ENCODE results near the gene GHRH. TPM values are rescaled to one million over a fixed set of nuclear protein-coding genes. Genes with fewer than 3 reads are reported as not detected.

Gene GHRH
- total RNA-seq, 1 experiment from 2014 or later, result not detected

DNA sequence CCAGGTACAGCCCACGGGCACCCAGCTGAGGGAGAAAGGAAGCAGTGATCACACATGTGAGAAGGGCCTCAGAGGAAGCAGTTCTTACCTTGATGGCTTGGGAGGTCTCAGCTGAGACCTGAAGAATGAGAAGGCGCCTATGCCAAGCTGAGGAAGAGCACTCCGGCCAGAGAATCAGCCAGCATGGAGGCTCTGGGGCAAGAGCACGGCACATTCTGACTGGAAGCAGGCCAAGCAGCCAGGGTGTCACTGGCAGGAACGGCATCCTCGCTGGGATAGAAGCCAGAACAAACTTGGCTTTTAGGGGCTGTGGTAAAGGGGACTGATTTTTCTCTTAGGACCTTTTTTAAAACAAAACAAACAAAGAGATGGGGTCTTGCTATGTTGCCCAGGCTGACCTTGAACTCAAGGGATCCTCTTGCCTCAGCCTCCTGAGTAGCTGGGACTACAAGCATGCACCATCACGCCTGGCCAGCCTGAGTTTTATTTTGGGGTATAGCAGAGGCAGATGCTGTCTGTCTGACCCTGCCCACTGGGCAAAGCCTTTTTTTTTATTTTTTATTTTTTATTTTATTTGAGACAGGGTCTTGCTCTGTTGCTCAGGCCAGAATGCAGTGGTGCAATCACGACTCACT, 17.6 kb downstream of the GHRH start:
- no peaks in the 10 kb centered on the region for H3K9me3 ChIP-seq (ENCODE audit: control insufficient read depth in 1 of 2, insufficient read depth in 1 of 2, low read depth in 1 of 2, low read length in 2 of 2)
- no peaks in the 10 kb centered on the region for H3K9me2 ChIP-seq (ENCODE audit: insufficient read depth)
- H3K27ac ChIP-seq (ENCODE audit: low read depth, low read length), result no peak overlapping the region
- no TSS peak for BruUV-seq (replicated peaks)
- no peak for ATAC-seq
- no peak overlapping the region for H3K4me2 ChIP-seq (ENCODE audit: low read length)
- H3K4me3 ChIP-seq (replicated peaks in 1 of 2; ENCODE audit: low read depth in 1 of 2, low read length in 2 of 2), result no peak overlapping the region
- H4K20me1 ChIP-seq (ENCODE audit: insufficient read depth), result no peaks in the 10 kb centered on the region
- no peak overlapping the region for H2AFZ ChIP-seq (ENCODE audit: low read depth, low read length, poor library complexity, severe bottlenecking)
- H3K27me3 ChIP-seq (ENCODE audit: insufficient read depth, low read length), result no peaks in the 10 kb centered on the region
- H3K79me2 ChIP-seq (ENCODE audit: insufficient read depth, low read length), result no peaks in the 10 kb centered on the region
- TF ChIP-seq, protein P1, sequence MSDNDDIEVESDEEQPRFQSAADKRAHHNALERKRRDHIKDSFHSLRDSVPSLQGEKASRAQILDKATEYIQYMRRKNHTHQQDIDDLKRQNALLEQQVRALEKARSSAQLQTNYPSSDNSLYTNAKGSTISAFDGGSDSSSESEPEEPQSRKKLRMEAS (IDR thresholded peaks at IDR 0.05), result no peak
- TF ChIP-seq JUND (IDR thresholded peaks at IDR 0.05) (no peak), SIN3A (IDR thresholded peaks at IDR 0.05; ENCODE audit: low read depth) (no peak), EZH2phosphoT487 (IDR thresholded peaks at IDR 0.05; ENCODE audit: borderline replicate concordance) (no peak), FOSL1 (IDR thresholded peaks at IDR 0.05; ENCODE audit: low read depth) (no peak), TCF7L2 (IDR thresholded peaks at IDR 0.05; ENCODE audit: borderline replicate concordance, extremely low read depth, insufficient read depth, insufficient read length) (no peak), ELF1 (IDR thresholded peaks at IDR 0.05; ENCODE audit: borderline replicate concordance, low read depth) (no peak), POLR2AphosphoS5 (IDR thresholded peaks at IDR 0.05; ENCODE audit: low read depth, low read length) (no peak), SP1 (IDR thresholded peaks at IDR 0.05; ENCODE audit: low read depth) (no peak)
- TF ChIP-seq, protein P2, sequence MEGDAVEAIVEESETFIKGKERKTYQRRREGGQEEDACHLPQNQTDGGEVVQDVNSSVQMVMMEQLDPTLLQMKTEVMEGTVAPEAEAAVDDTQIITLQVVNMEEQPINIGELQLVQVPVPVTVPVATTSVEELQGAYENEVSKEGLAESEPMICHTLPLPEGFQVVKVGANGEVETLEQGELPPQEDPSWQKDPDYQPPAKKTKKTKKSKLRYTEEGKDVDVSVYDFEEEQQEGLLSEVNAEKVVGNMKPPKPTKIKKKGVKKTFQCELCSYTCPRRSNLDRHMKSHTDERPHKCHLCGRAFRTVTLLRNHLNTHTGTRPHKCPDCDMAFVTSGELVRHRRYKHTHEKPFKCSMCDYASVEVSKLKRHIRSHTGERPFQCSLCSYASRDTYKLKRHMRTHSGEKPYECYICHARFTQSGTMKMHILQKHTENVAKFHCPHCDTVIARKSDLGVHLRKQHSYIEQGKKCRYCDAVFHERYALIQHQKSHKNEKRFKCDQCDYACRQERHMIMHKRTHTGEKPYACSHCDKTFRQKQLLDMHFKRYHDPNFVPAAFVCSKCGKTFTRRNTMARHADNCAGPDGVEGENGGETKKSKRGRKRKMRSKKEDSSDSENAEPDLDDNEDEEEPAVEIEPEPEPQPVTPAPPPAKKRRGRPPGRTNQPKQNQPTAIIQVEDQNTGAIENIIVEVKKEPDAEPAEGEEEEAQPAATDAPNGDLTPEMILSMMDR (IDR thresholded peaks at IDR 0.05 in 2 of 3, conservative IDR thresholded peaks at IDR 0.05 in 1 of 3; ENCODE audit: borderline replicate concordance in 1 of 3, insufficient read depth in 1 of 3, low read depth in 2 of 3, low read length in 2 of 3), result no peak
- CTCF ChIA-PET, result no interaction called here
- RAD21 ChIA-PET (ENCODE audit: low non-redundant PET in 1 of 2, low total read pairs in 2 of 2, uncharacterized antibody in 2 of 2, unreplicated experiment in 2 of 2), result no interaction called here
- intact Hi-C loops (cut with micrococcal nuclease), result no loop called here
- POLR2A ChIA-PET, result no interaction called here
- H3K36me3 ChIP-seq (ENCODE audit: control insufficient read depth in 1 of 2, insufficient read depth in 2 of 2, low read length in 2 of 2), result peaks cover 21 to 31% of the 10 kb centered on the region in 2 experiments; a peak in 3 of 4 replicates
- DNase-seq (ENCODE audit: low read depth, low spot score), result no peak
- no peaks in the 10 kb centered on the region for H3K4me1 ChIP-seq (ENCODE audit: control insufficient read depth in 1 of 2, insufficient read depth in 2 of 2, low read length in 2 of 2)
- H3K9ac ChIP-seq (ENCODE audit: low read length), result no peak overlapping the region

Measured in HCT116 (cell line).